MM.1S (cell line): ENCODE measurements around the gene DNTTIP2.

Source experiments
- DNase-seq: peaks from one replicate; pipeline ENCODE4 v3.0.0-alpha.2; 2015
- H2AFZ ChIP-seq: fragments of 300-600 bp; sonication (generic); 2 replicates; pipeline ENCODE4 v1.6.0; 2016; ENCODE audit warnings: antibody characterized with exemption, low read length
- H3F3A ChIP-seq: fragments of 300-600 bp; sonication (generic); 2 replicates; pipeline ENCODE4 v1.6.1; 2016; ENCODE audit warnings: mild to moderate bottlenecking, antibody characterized with exemption, low read length, moderate library complexity, mixed read lengths; ENCODE audit not compliant: insufficient read depth
- H3K27ac ChIP-seq: fragments of 300-600 bp; sonication (generic); 2 replicates; pipeline ENCODE4 v1.5.1; 2016; ENCODE audit warnings: mild to moderate bottlenecking, low read length
- H3K27me3 ChIP-seq: fragments of 300-600 bp; sonication (generic); replicated peaks from 2 replicates; pipeline ENCODE4 v1.6.0; 2016; ENCODE audit warnings: low read length; ENCODE audit not compliant: insufficient read depth
- H3K36me3 ChIP-seq: fragments of 300-600 bp; sonication (generic); replicated peaks from 2 replicates; pipeline ENCODE4 v1.6.1; 2016; ENCODE audit warnings: mild to moderate bottlenecking, low read length, mixed read lengths; ENCODE audit not compliant: insufficient read depth
- H3K4me1 ChIP-seq: fragments of 300-600 bp; sonication (generic); 2 replicates; pipeline ENCODE4 v1.6.1; 2016; ENCODE audit warnings: low read length, mixed read lengths
- H3K4me2 ChIP-seq: fragments of 300-600 bp; sonication (generic); 2 replicates; pipeline ENCODE4 v1.6.0; 2016; ENCODE audit warnings: low read depth, low read length
- H3K4me3 ChIP-seq: fragments of 300-600 bp; sonication (generic); 2 replicates; pipeline ENCODE4 v1.5.1; 2016; ENCODE audit warnings: low read length, mixed read lengths
- H3K79me2 ChIP-seq: fragments of 300-600 bp; sonication (generic); 2 replicates; pipeline ENCODE4 v1.6.1; 2016; ENCODE audit warnings: mixed run types, low read length, mixed read lengths
- H3K9ac ChIP-seq: fragments of 300-600 bp; sonication (generic); 2 replicates; pipeline ENCODE4 v1.6.1; 2016; ENCODE audit warnings: low read length, mixed read lengths
- H3K9me2 ChIP-seq: fragments of 300-600 bp; sonication (generic); replicated peaks from 2 replicates; pipeline ENCODE4 v1.6.1; 2016; ENCODE audit warnings: mild to moderate bottlenecking, low read length, mixed read lengths; ENCODE audit not compliant: insufficient read depth
- H3K9me3 ChIP-seq: fragments of 300-600 bp; sonication (generic); replicated peaks from 2 replicates; pipeline ENCODE4 v1.6.1; 2016; ENCODE audit warnings: mild to moderate bottlenecking, low read length, mixed read lengths; ENCODE audit not compliant: insufficient read depth
- H4K20me1 ChIP-seq: fragments of 300-600 bp; sonication (generic); 2 replicates; pipeline ENCODE4 v1.6.1; 2016; ENCODE audit warnings: mild to moderate bottlenecking, low read length, moderate library complexity, mixed read lengths; ENCODE audit not compliant: insufficient read depth
- CTCF ChIP-seq: fragments of 300-600 bp; sonication (generic); IDR thresholded peaks from 2 replicates; pipeline ENCODE4 v1.5.1; 2016; ENCODE audit warnings: antibody characterized with exemption, low read length, mixed read lengths
- EZH2 ChIP-seq: fragments of 300-600 bp; sonication (generic); optimal IDR thresholded peaks from 2 replicates; pipeline ENCODE3; 2017; ENCODE audit warnings: low read depth, mild to moderate bottlenecking, antibody characterized with exemption, low read length, mixed read lengths
- EZH2phosphoT487 ChIP-seq: fragments of 300-600 bp; sonication (generic); IDR thresholded peaks from 2 replicates; pipeline ENCODE4 v1.6.1; 2018; ENCODE audit warnings: antibody characterized with exemption, low read length

Gene DNTTIP2

GRCh38 chr1:93842750-93843500 lies 36.1 kb downstream of the DNTTIP2 start:
- Histone ChIP-seq H3F3A (peaks cover 14% of the 10 kb centered on the region; the same call in 1 of the 2 replicates), H3K9me2 (no peaks in the 10 kb centered on the region), H3K9ac (no peak overlapping the region), H3K9me3 (no peaks in the 10 kb centered on the region), H3K4me3 (no peak overlapping the region), H3K4me2 (no peak overlapping the region), H3K27ac (no peak overlapping the region), H4K20me1 (no peaks in the 10 kb centered on the region), H2AFZ (no peak overlapping the region), H3K79me2 (no peaks in the 10 kb centered on the region), H3K27me3 (no peaks in the 10 kb centered on the region), H3K36me3 (no peaks in the 10 kb centered on the region), H3K4me1 (peaks cover 5% of the 10 kb centered on the region; the same call in 1 of the 2 replicates)
- no peak for TF ChIP-seq EZH2
- no peak for TF ChIP-seq EZH2phosphoT487
- no peak for TF ChIP-seq CTCF
- DNase-seq, result no peak

GRCh38 chr1:93841771-93842170 lies 37.2 kb downstream of the DNTTIP2 start:
- H3K79me2 ChIP-seq, result no peaks in the 10 kb centered on the region
- H3K9me2 ChIP-seq, result no peaks in the 10 kb centered on the region
- no peaks in the 10 kb centered on the region for H3K36me3 ChIP-seq
- no peaks in the 10 kb centered on the region for H3K9me3 ChIP-seq
- no peak overlapping the region for H2AFZ ChIP-seq
- no peaks in the 10 kb centered on the region for H3K27me3 ChIP-seq
- H3F3A ChIP-seq, result peaks cover 8% of the 10 kb centered on the region; the same call in 1 of the 2 replicates
- peaks cover 5% of the 10 kb centered on the region; the same call in 1 of the 2 replicates for H3K4me1 ChIP-seq
- DNase-seq, result no peak
- H3K4me3 ChIP-seq, result no peak overlapping the region
- no peak overlapping the region for H3K27ac ChIP-seq
- no peak overlapping the region for H3K4me2 ChIP-seq
- H4K20me1 ChIP-seq, result no peaks in the 10 kb centered on the region
- H3K9ac ChIP-seq, result no peak overlapping the region
- no peak for TF ChIP-seq CTCF
- no peak for TF ChIP-seq EZH2
- no peak for TF ChIP-seq EZH2phosphoT487

GRCh38 chr1:93840956-93841482 lies 38.0 kb downstream of the DNTTIP2 start:
- Histone ChIP-seq H2AFZ (no peak overlapping the region), H3F3A (peaks cover 7% of the 10 kb centered on the region; the same call in 1 of the 2 replicates), H3K9me2 (no peaks in the 10 kb centered on the region), H3K9ac (no peak overlapping the region), H4K20me1 (no peaks in the 10 kb centered on the region), H3K4me2 (no peak overlapping the region), H3K27ac (no peak overlapping the region), H3K27me3 (no peaks in the 10 kb centered on the region), H3K4me3 (no peak overlapping the region), H3K4me1 (peaks cover 5% of the 10 kb centered on the region; the same call in 1 of the 2 replicates), H3K9me3 (no peaks in the 10 kb centered on the region), H3K36me3 (no peaks in the 10 kb centered on the region), H3K79me2 (no peaks in the 10 kb centered on the region)
- TF ChIP-seq EZH2phosphoT487 (no peak), EZH2 (no peak), CTCF (no peak)
- DNase-seq, result no peak
